ENCODE measurements around the gene MPPE1. TPM values are rescaled to one million over a fixed set of nuclear protein-coding genes. Genes with fewer than 3 reads are reported as not detected.

The MPPE1 gene
- total and polyA plus RNA-seq, 10 of the 15 experiments (the other 5 are each of a cell fraction or from before 2014, with no cell fraction given), result 13.8 to 34.5 (median 27.6) TPM

DNA sequence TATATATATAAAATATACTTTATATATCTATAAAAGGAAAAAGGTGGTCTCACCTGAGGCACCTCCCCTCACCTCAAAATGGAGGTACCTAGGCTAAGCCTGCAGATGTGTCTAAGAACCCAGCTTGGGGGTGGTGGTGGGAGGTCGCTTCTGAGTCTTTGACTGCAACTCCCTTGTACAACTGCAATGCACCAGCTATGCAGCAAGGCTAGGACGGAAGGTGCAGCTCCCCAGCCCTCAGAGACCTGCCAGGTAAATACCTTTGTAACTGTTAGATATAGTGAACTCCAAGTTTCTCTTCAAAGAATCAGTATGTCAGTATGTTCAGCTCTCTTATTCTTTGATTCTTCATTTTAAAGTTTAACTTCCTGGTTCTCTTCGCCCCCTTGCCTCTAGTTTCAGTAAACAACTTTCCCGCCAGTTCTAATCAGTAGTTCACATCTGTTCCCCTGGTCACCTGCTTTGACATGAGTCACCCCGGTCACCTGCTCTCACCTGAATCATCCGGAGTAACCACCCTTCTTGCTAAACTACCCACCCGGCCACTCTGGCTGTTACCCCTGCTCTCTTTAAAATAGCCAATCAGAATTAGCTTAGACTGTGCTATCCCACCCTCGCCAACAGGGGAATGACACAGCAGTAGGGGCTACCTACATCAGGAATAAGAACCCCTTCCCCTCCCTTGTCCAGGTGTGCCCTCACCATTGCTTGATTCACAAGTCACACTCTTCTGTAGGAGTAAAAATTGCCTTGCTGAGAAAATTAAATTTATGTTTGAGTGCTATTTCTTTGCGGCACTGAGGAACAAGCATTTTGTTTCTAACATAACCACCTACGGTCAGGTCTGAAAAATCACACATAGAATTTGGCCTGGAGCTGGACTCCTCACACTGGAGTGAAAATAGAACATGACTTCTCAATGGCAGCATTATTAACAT is 48.5 kb upstream of the MPPE1 start:
- Histone ChIP-seq H3K9me3 (replicated peaks; ENCODE audit: control insufficient read depth, insufficient read depth, low read length) (peaks cover 3% of the 10 kb centered on the region; the same call in 2 of the 3 replicates), H3K27me3 (replicated peaks in 1 of 2; ENCODE audit: control insufficient read depth in 2 of 2, insufficient read depth in 2 of 2, low read length in 1 of 2) (no peaks in the 10 kb centered on the region), H3K4me3 (no peak overlapping the region), H3K4me2 (ENCODE audit: control insufficient read depth, insufficient read depth) (no peak overlapping the region), H3K27ac (ENCODE audit: control insufficient read depth, insufficient read depth) (no peak overlapping the region), H4K20me1 (ENCODE audit: control insufficient read depth, insufficient read depth) (no peaks in the 10 kb centered on the region), H3K36me3 (ENCODE audit: control insufficient read depth in 2 of 2, insufficient read depth in 2 of 2, low read length in 1 of 2) (no peaks in the 10 kb centered on the region), H2AFZ (ENCODE audit: control insufficient read depth, low read depth, low read length) (no peak overlapping the region), H3K4me1 (ENCODE audit: control insufficient read depth, insufficient read depth, low read length) (no peaks in the 10 kb centered on the region), H3K79me2 (ENCODE audit: control insufficient read depth, insufficient read depth, low read length) (no peaks in the 10 kb centered on the region), H3K9ac (ENCODE audit: control insufficient read depth, insufficient read depth, low read length) (no peak overlapping the region)
- DNase-seq (ENCODE audit: low read depth, low spot score), result no peak
- in situ Hi-C loops (cut with MboI) (no loop called here), intact Hi-C loops (cut with micrococcal nuclease; ENCODE audit: unreplicated experiment) (no loop called here)
- no TSS peak for BruUV-seq (replicated peaks)
- TF ChIP-seq BCL11A (IDR thresholded peaks at IDR 0.05; ENCODE audit: low read depth, low read length), result no peak
- no peak for TF ChIP-seq RUNX3 (IDR thresholded peaks at IDR 0.05; ENCODE audit: low read length)
- no peak for TF ChIP-seq FOS (IDR thresholded peaks at IDR 0.05; ENCODE audit: borderline replicate concordance, extremely low read depth, insufficient read length)
- no peak for TF ChIP-seq EP300 (IDR thresholded peaks at IDR 0.05; ENCODE audit: borderline replicate concordance in 1 of 2, control insufficient read depth in 1 of 2, low read depth in 2 of 2, low read length in 2 of 2)
- TF ChIP-seq LARP7 (IDR thresholded peaks at IDR 0.05), result no peak
- TF ChIP-seq RAD51 (IDR thresholded peaks at IDR 0.05), result no peak
- no peak for TF ChIP-seq CREB1 (IDR thresholded peaks at IDR 0.05; ENCODE audit: low read depth)
- TF ChIP-seq, protein P1, sequence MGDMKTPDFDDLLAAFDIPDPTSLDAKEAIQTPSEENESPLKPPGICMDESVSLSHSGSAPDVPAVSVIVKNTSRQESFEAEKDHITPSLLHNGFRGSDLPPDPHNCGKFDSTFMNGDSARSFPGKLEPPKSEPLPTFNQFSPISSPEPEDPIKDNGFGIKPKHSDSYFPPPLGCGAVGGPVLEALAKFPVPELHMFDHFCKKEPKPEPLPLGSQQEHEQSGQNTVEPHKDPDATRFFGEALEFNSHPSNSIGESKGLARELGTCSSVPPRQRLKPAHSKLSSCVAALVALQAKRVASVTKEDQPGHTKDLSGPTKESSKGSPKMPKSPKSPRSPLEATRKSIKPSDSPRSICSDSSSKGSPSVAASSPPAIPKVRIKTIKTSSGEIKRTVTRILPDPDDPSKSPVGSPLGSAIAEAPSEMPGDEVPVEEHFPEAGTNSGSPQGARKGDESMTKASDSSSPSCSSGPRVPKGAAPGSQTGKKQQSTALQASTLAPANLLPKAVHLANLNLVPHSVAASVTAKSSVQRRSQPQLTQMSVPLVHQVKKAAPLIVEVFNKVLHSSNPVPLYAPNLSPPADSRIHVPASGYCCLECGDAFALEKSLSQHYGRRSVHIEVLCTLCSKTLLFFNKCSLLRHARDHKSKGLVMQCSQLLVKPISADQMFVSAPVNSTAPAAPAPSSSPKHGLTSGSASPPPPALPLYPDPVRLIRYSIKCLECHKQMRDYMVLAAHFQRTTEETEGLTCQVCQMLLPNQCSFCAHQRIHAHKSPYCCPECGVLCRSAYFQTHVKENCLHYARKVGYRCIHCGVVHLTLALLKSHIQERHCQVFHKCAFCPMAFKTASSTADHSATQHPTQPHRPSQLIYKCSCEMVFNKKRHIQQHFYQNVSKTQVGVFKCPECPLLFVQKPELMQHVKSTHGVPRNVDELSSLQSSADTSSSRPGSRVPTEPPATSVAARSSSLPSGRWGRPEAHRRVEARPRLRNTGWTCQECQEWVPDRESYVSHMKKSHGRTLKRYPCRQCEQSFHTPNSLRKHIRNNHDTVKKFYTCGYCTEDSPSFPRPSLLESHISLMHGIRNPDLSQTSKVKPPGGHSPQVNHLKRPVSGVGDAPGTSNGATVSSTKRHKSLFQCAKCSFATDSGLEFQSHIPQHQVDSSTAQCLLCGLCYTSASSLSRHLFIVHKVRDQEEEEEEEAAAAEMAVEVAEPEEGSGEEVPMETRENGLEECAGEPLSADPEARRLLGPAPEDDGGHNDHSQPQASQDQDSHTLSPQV (IDR thresholded peaks at IDR 0.05), result no peak
- no peak for TF ChIP-seq WRNIP1 (IDR thresholded peaks at IDR 0.05; ENCODE audit: borderline replicate concordance, low read depth, low read length)
- TF ChIP-seq, protein P2, sequence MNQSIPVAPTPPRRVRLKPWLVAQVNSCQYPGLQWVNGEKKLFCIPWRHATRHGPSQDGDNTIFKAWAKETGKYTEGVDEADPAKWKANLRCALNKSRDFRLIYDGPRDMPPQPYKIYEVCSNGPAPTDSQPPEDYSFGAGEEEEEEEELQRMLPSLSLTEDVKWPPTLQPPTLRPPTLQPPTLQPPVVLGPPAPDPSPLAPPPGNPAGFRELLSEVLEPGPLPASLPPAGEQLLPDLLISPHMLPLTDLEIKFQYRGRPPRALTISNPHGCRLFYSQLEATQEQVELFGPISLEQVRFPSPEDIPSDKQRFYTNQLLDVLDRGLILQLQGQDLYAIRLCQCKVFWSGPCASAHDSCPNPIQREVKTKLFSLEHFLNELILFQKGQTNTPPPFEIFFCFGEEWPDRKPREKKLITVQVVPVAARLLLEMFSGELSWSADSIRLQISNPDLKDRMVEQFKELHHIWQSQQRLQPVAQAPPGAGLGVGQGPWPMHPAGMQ (IDR thresholded peaks at IDR 0.05; ENCODE audit: borderline replicate concordance), result no peak
- no peak for ATAC-seq
- ChIA-PET CTCF (interaction anchor here (1.5 kb wide), 1 partner anchor 18 kb away, joined by 5 read pairs; no protein-coding TSS in a partner anchor), RAD21 (ENCODE audit: unreplicated experiment) (no interaction called here), SMC1A (ENCODE audit: uncharacterized antibody, unreplicated experiment) (no interaction called here), POLR2A (no interaction called here)
- WGBS (ENCODE audit: insufficient coverage, insufficient replicate concordance, low lambda C conversion rate, missing lambda C conversion rate), result 78% methylated on average over 10 of the region's 10 CpGs
- no peak for FAIRE-seq

Measured in GM12878 (cell line).